ENCODE measurements around the gene ARHGAP42.

- TF ChIP-seq TAF1 (IDR thresholded peaks at IDR 0.05; ENCODE audit: borderline replicate concordance, low read depth, low read length) (no peak), POLR2AphosphoS5 (IDR thresholded peaks at IDR 0.05; ENCODE audit: low read depth, low read length) (no peak), POLR2A (IDR thresholded peaks at IDR 0.05; ENCODE audit: low read depth, low read length) (no peak)
Measured at GRCh38 chr11:100981196-100981824, 294.2 kb downstream of the ARHGAP42 start.

All from GM12892 (cell line).